Measurements from ENCODE around the gene EIF3M.

DNA sequence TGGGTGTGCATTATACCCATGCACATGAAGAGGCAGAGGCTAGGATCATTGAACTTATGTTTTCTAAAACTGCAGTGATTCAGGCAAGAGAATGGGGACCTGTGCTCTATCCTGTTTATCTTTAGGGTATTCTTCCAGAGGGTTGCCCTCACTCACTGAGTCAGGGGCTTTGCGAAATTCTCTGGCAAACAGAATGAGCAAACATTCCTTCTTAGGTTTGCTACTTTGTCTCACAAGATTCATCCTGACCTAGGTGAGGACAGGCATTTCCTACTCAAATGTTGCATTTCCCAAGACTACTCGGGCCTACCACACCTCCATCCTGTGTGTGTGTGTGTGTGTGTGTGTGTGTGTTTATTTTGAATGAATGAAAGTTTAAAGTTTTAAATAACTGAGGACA lies 2.7 kb upstream of the EIF3M start:
- TF ChIP-seq, protein P1, sequence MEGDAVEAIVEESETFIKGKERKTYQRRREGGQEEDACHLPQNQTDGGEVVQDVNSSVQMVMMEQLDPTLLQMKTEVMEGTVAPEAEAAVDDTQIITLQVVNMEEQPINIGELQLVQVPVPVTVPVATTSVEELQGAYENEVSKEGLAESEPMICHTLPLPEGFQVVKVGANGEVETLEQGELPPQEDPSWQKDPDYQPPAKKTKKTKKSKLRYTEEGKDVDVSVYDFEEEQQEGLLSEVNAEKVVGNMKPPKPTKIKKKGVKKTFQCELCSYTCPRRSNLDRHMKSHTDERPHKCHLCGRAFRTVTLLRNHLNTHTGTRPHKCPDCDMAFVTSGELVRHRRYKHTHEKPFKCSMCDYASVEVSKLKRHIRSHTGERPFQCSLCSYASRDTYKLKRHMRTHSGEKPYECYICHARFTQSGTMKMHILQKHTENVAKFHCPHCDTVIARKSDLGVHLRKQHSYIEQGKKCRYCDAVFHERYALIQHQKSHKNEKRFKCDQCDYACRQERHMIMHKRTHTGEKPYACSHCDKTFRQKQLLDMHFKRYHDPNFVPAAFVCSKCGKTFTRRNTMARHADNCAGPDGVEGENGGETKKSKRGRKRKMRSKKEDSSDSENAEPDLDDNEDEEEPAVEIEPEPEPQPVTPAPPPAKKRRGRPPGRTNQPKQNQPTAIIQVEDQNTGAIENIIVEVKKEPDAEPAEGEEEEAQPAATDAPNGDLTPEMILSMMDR (IDR thresholded peaks at IDR 0.05): no peak
- TF ChIP-seq POLR2A (IDR thresholded peaks at IDR 0.05) (no peak), POLR2AphosphoS5 (IDR thresholded peaks at IDR 0.05) (no peak)

All from breast epithelium (tissue), 3 donors.